ENCODE measurements around the gene C17orf114.
A peak's percentile ranks its signal among the peaks of the same experiment; 100 is the strongest.

The C17orf114 gene

GRCh38 chr17:4790705-4791088 is 11.4 kb downstream of the C17orf114 start:
- no peak for DNase-seq
- Histone ChIP-seq H4K91ac (ENCODE audit: insufficient read depth, low read depth, low read length) (no peak overlapping the region), H3K9me3 (ENCODE audit: control insufficient read depth, insufficient read depth, low read length) (no peaks in the 10 kb centered on the region), H2BK5ac (ENCODE audit: low read depth, low read length, poor library complexity, severe bottlenecking) (peak overlapping the region; percentile 28), H3K9ac (ENCODE audit: low read depth, low read length) (peak overlapping the region; percentile 17), H3K4me3 (ENCODE audit: insufficient read depth, low read depth, low read length) (peak overlapping the region; percentile 64), H3K23ac (ENCODE audit: low read depth, low read length) (peak overlapping the region; percentile 2), H3K18ac (ENCODE audit: low read depth, low read length) (no peak overlapping the region), H3K36me3 (ENCODE audit: control insufficient read depth, insufficient read depth, low read length) (no peaks in the 10 kb centered on the region), H3K27ac (ENCODE audit: insufficient read depth, low read length) (peak overlapping the region; percentile 6), H2AK5ac (ENCODE audit: low read depth, low read length) (peak overlapping the region; percentile 16; the same call in 1 of the 2 replicates), H3K56ac (ENCODE audit: extremely low read depth, insufficient read depth, low read length) (no peak overlapping the region), H4K8ac (ENCODE audit: low read depth in 2 of 2, low read length in 2 of 2) (peak overlapping the region in 1 of 2 experiments; percentile 68; a peak in 3 of 4 replicates), H3K14ac (replicated peaks; ENCODE audit: low read depth, low read length) (peak overlapping the region; percentile 16; the same call in 1 of the 2 replicates), H2AK9ac (replicated peaks; ENCODE audit: low read depth, low read length, poor library complexity) (peak overlapping the region; percentile 70), H3K4me2 (ENCODE audit: low read depth, low read length) (peak overlapping the region; percentile 51), H2BK120ac (ENCODE audit: low read depth, low read length) (no peak overlapping the region), H4K20me1 (ENCODE audit: insufficient read depth, low read length) (no peaks in the 10 kb centered on the region), H2BK15ac (ENCODE audit: low read depth, low read length) (no peak overlapping the region), H3K9me1 (ENCODE audit: insufficient read depth, low read length) (peaks cover 4% of the 10 kb centered on the region), H3K4me1 (ENCODE audit: control insufficient read depth, insufficient read depth, low read length) (peaks cover 3% of the 10 kb centered on the region; the same call in 1 of the 2 replicates), H2BK20ac (ENCODE audit: low read depth, low read length) (no peak overlapping the region), H4K5ac (ENCODE audit: low read depth, low read length) (peak overlapping the region; percentile 0; the same call in 1 of the 2 replicates), H2AFZ (replicated peaks; ENCODE audit: low read length, poor library complexity) (peak overlapping the region; percentile 99), H3K27me3 (ENCODE audit: control insufficient read depth, insufficient read depth, low read length) (peaks cover 9% of the 10 kb centered on the region), H3K79me1 (ENCODE audit: low read depth in 1 of 2, low read length in 2 of 2) (peaks cover 0 to 5% of the 10 kb centered on the region in 2 experiments; a peak in 2 of 4 replicates), H3K4ac (ENCODE audit: low read depth, low read length) (peak overlapping the region; percentile 3; the same call in 1 of the 2 replicates)
- ChIA-PET CTCF (interaction anchor here (0.5 to 1.5 kb wide), 7 partner anchors 11 to 135 kb away, joined by 3 to 6 read pairs (median 3); no protein-coding TSS in a partner anchor), POLR2A (ENCODE audit: unreplicated experiment) (no interaction called here)
- intact Hi-C loops (cut with micrococcal nuclease) (loop anchor here (1.0 kb wide), 2 partner anchors 80 to 86 kb away; partner anchors contain the start of genes ARRB2 and PELP1), dilution Hi-C loops (cut with HindIII; ENCODE audit: low sequenced_read_pairs, unreplicated experiment) (no loop called here), in situ Hi-C loops (cut with MboI; ENCODE audit: low sequenced_read_pairs) (no loop called here)
- BruUV-seq (replicated peaks), result no TSS peak
- 100% methylated on average over 2 of the region's 7 CpGs; no CpG with 5 or more reads in 1 of the 2 experiments for WGBS, 2 experiments (ENCODE audit: extremely low coverage in 2 of 2, insufficient read length in 1 of 2)
- TF ChIP-seq CHD1 (IDR thresholded peaks at IDR 0.05; ENCODE audit: low read depth, low read length), result no peak
- 0 out of 2 replicates have a peak, but pooled peaks have one; percentile 1 for TF ChIP-seq FOS (IDR thresholded peaks at IDR 0.05; ENCODE audit: low read depth, low read length)
- no peak for TF ChIP-seq RCOR1 (IDR thresholded peaks at IDR 0.05; ENCODE audit: insufficient replicate concordance, low read length)
- ATAC-seq (ENCODE audit: low read depth), result no peak
